ENCODE results near the gene TPTE2. TPM values are rescaled to one million over a fixed set of nuclear protein-coding genes. Genes with fewer than 3 reads are reported as not detected.
"Not testable (repeated sequence)": the region's sequence is repeated elsewhere in the genome, so short reads cannot be mapped to it uniquely, and the experiment has no call there.

The TPTE2 gene
- total RNA-seq, 1 donor from 2014 or later: not detected

DNA sequence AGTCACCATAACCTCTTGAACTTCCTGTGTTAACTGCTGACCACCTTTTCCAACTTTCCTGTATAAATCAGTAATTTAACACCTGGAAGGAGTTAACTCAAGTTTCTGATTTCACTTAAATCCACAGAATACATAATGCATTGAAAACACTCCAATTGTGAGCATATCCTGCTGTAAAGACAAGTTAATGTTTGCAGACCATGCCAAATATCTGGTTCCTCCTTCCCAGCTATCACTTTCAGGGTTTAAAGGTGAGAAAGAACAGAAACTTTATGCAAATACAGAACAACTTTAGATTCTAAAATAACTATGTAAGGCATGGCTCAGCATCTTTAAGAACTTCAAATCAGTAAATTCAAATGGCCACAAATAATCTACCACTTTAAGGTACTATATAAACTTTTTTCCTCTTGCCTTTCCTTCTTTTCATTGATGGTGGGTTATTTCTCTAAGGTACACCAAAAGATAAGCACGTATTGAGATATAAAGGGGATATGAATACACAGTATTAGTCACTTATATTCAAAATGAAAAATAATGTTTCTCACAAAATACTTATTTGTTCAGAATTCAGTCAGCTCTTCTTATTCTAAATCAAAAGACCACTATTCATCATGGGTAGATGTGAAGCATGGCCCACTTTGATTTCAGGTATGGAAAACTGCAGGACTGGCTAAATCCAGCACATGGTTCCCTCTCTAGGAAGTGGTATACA is 6.6 kb upstream of the TPTE2 start:
- DNase-seq (ENCODE audit: extremely low spot score, unreplicated experiment): no peak
- Mint-ChIP-seq H3K27me3 (ENCODE audit: unreplicated experiment) (no peaks in the 10 kb centered on the region), H3K4me3 (ENCODE audit: unreplicated experiment) (no peak overlapping the region), H3K4me1 (ENCODE audit: unreplicated experiment) (no peaks in the 10 kb centered on the region), H3K36me3 (ENCODE audit: unreplicated experiment) (no peaks in the 10 kb centered on the region), H3K27ac (ENCODE audit: unreplicated experiment) (no peak overlapping the region), H3K9me3 (ENCODE audit: unreplicated experiment) (no peaks in the 10 kb centered on the region)
- TF ChIP-seq, protein P1, sequence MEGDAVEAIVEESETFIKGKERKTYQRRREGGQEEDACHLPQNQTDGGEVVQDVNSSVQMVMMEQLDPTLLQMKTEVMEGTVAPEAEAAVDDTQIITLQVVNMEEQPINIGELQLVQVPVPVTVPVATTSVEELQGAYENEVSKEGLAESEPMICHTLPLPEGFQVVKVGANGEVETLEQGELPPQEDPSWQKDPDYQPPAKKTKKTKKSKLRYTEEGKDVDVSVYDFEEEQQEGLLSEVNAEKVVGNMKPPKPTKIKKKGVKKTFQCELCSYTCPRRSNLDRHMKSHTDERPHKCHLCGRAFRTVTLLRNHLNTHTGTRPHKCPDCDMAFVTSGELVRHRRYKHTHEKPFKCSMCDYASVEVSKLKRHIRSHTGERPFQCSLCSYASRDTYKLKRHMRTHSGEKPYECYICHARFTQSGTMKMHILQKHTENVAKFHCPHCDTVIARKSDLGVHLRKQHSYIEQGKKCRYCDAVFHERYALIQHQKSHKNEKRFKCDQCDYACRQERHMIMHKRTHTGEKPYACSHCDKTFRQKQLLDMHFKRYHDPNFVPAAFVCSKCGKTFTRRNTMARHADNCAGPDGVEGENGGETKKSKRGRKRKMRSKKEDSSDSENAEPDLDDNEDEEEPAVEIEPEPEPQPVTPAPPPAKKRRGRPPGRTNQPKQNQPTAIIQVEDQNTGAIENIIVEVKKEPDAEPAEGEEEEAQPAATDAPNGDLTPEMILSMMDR (IDR thresholded peaks at IDR 0.05): no peak

DNA sequence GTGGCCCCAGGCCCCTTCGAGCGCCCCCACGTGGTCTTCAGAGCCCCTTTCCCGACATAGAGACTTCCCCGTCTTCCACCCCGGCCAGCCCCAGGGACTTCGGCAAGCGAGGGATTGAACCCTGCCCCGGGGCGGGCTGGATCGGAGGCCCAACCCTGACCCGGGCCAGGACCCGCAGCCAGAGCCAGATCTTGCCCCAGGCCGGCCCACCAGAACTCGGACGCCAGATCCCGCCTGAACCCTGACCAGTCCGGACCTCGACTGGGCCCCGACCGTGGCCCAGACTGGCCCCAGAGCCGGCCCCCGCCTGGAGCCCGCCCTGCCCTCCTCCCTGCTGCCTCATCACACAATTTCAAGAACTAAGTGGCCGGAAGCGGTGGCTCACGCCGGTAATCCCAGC is 253 bp upstream of the TPTE2 start:
- no peaks in the 10 kb centered on the region for H3K27me3 Mint-ChIP-seq (ENCODE audit: unreplicated experiment)
- TF ChIP-seq, protein P1 (IDR thresholded peaks at IDR 0.05): no peak
- no peak for DNase-seq (ENCODE audit: extremely low spot score, unreplicated experiment)
- H3K36me3 Mint-ChIP-seq (ENCODE audit: unreplicated experiment): no peaks in the 10 kb centered on the region
- no peak overlapping the region for H3K4me3 Mint-ChIP-seq (ENCODE audit: unreplicated experiment)
- no peak overlapping the region for H3K27ac Mint-ChIP-seq (ENCODE audit: unreplicated experiment)
- no peaks in the 10 kb centered on the region for H3K9me3 Mint-ChIP-seq (ENCODE audit: unreplicated experiment)
- H3K4me1 Mint-ChIP-seq (ENCODE audit: unreplicated experiment): no peaks in the 10 kb centered on the region

DNA sequence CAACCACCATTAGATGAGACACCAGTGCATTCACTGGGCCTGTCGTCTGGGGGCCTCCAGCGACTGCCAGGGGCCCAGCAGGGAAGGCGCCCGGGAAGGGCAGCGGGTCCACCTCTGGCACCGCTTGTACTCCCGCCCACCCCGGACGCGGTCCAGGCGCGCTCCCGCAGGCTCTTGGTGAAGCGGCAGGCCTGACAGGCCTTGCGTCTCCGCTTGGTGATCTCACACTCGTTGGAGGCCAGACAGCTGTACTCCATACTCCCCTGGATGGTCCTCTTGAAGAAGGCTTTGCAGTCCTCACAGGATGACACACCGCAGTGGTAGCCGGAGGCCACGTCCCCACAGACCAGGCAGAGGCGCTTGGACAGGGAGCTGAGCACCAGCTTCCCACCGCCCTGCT is 660 bp downstream of the TPTE2 start:
- not testable (repeated sequence) for H3K9me3 Mint-ChIP-seq (ENCODE audit: unreplicated experiment); H3K4me1 Mint-ChIP-seq (ENCODE audit: unreplicated experiment); H3K27me3 Mint-ChIP-seq (ENCODE audit: unreplicated experiment); H3K4me3 Mint-ChIP-seq (ENCODE audit: unreplicated experiment); DNase-seq (ENCODE audit: extremely low spot score, unreplicated experiment); H3K36me3 Mint-ChIP-seq (ENCODE audit: unreplicated experiment); H3K27ac Mint-ChIP-seq (ENCODE audit: unreplicated experiment)

DNA sequence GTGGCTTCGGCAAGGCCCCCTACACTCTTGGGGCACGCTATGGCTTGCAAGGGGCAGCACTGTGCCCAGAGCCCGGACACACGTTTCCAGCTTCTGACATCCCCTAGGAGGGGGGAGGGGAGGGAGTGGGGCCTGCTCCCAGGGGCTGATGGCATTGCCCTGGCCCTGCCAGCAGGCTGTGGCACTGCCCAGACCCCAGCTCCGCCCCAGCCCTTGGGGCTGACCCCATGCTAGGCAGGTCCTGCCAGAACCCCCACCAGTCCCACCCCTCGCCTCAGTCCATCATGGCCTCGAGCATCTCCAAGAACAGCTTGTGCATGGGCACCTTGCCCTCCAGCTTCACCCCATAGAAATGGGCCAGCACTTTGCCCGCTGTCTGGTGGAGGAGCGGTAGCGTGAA is 1.6 kb downstream of the TPTE2 start:
- not testable (repeated sequence) for H3K36me3 Mint-ChIP-seq (ENCODE audit: unreplicated experiment); H3K9me3 Mint-ChIP-seq (ENCODE audit: unreplicated experiment); H3K27ac Mint-ChIP-seq (ENCODE audit: unreplicated experiment); H3K4me3 Mint-ChIP-seq (ENCODE audit: unreplicated experiment); H3K27me3 Mint-ChIP-seq (ENCODE audit: unreplicated experiment); H3K4me1 Mint-ChIP-seq (ENCODE audit: unreplicated experiment); DNase-seq (ENCODE audit: extremely low spot score, unreplicated experiment)

DNA sequence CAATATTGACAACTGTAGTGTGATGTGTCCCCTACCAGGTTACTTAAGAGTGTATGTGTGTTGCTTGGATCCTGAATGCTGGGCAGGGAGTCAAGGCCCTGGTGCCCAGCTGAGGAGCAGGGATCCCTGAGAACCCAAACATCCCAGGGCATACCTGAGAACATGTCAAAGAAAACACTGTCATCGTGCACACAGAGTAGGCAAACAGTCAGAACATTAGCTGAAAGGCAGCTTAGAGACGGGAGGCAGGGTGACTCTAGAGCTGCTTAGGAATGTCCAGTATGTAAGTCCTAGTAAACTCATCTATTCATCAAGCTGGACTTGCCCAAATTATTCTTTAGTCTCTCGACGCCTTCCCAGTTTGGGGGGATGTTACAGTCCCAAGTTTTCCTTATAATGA is 4.0 kb downstream of the TPTE2 start:
- not testable (repeated sequence) for H3K36me3 Mint-ChIP-seq (ENCODE audit: unreplicated experiment); H3K4me1 Mint-ChIP-seq (ENCODE audit: unreplicated experiment); H3K4me3 Mint-ChIP-seq (ENCODE audit: unreplicated experiment); H3K27me3 Mint-ChIP-seq (ENCODE audit: unreplicated experiment); DNase-seq (ENCODE audit: extremely low spot score, unreplicated experiment); H3K9me3 Mint-ChIP-seq (ENCODE audit: unreplicated experiment); H3K27ac Mint-ChIP-seq (ENCODE audit: unreplicated experiment)

DNA sequence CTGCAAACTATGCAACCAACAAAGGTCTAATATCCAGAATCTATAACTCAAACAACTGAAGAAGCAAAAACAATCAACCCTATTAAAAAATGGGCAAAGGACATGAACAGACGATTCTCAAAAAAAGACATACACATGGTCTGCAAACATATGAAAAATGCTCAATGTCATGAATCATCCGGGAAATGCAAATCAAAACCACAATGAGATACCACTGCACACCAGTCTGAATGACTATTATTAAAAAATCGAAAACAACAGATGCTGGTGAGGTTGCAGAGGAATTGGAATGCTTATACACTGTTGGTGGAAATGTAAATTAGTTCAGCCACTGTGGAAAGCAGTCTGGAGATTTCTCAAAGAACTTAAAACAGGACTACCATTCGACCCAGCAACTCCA is 12.1 kb downstream of the TPTE2 start:
- not testable (repeated sequence) for H3K27me3 Mint-ChIP-seq (ENCODE audit: unreplicated experiment)

DNA sequence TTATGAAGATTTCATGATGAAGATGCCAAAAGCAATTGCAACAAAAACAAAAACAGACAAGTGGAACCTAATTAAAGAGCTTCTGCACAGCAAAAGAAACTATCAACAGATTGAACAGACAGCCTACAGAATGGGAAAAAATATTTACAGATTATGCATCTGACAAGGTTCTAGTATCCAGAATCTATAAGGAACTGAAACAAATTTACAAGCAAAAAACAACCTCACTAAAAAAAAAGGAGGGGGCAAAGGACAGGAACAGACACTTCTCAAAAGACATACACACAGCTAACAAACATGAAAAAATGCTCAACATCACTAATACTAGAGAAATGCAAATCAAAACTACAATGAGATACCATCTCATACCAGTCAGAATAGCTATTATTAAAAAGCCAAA is 35.7 kb downstream of the TPTE2 start:
- not testable (repeated sequence) for H3K4me3 Mint-ChIP-seq (ENCODE audit: unreplicated experiment); H3K4me1 Mint-ChIP-seq (ENCODE audit: unreplicated experiment); H3K36me3 Mint-ChIP-seq (ENCODE audit: unreplicated experiment); H3K27ac Mint-ChIP-seq (ENCODE audit: unreplicated experiment); DNase-seq (ENCODE audit: extremely low spot score, unreplicated experiment); H3K27me3 Mint-ChIP-seq (ENCODE audit: unreplicated experiment)
- H3K9me3 Mint-ChIP-seq (ENCODE audit: unreplicated experiment): peaks cover 22% of the 10 kb centered on the region

More for the DNA sequence above, 12.1 kb downstream of the TPTE2 start:
- H3K9me3 Mint-ChIP-seq (ENCODE audit: unreplicated experiment); DNase-seq (ENCODE audit: extremely low spot score, unreplicated experiment); H3K4me1 Mint-ChIP-seq (ENCODE audit: unreplicated experiment); H3K27ac Mint-ChIP-seq (ENCODE audit: unreplicated experiment); H3K36me3 Mint-ChIP-seq (ENCODE audit: unreplicated experiment); H3K4me3 Mint-ChIP-seq (ENCODE audit: unreplicated experiment): not testable (repeated sequence)

Data from osteocyte (in vitro differentiated cells).